ENCODE measurements around the gene PIKFYVE.
A peak's percentile ranks its signal among the peaks of the same experiment; 100 is the strongest.
"Not testable (repeated sequence)": the region's sequence is repeated elsewhere in the genome, so short reads cannot be mapped to it uniquely, and the experiment has no call there.

The PIKFYVE gene

GRCh38 chr2:208363485-208363884 is 97.4 kb downstream of the PIKFYVE start:
- DNase-seq, result no peak

- no peak for DNase-seq
Observed at GRCh38 chr2:208366215-208367127, 100.4 kb downstream of the PIKFYVE start.

- DNase-seq, result no peak
Observed at GRCh38 chr2:208369091-208369490, 103.0 kb downstream of the PIKFYVE start.

- DNase-seq, result no peak
Observed at GRCh38 chr2:208370881-208371633, 105.0 kb downstream of the PIKFYVE start.

GRCh38 chr2:208371634-208371935 is 105.5 kb downstream of the PIKFYVE start:
- DNase-seq, result no peak

GRCh38 chr2:208373460-208374089 is 107.5 kb downstream of the PIKFYVE start:
- DNase-seq, result peak; percentile 57

GRCh38 chr2:208375491-208376068 is 109.5 kb downstream of the PIKFYVE start:
- DNase-seq, result no peak

DNA sequence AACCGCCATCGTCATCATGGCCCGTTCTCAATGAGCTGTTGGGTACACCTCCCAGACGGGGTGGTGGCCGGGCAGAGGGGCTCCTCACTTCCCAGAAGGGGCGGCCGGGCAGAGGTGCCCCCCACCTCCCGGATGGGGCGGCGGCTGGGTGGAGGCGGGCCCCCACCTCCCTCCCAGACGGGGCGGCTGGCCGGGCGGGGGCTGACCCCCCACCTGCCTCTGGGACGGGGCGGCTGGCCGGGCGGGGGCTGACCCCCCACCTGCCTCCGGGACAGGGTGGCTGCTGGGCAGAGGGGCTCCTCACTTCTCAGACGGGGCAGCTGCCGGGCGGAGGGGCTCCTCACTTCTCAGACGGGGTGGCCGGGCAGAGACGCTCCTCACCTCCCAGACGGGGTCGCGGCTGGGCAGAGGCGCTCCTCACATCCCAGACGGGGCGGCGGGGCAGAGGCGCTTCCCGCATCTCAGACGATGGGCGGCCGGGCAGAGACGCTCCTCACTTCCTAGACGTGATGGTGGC is 111.3 kb downstream of the PIKFYVE start:
- DNase-seq, result not testable (repeated sequence)

DNA sequence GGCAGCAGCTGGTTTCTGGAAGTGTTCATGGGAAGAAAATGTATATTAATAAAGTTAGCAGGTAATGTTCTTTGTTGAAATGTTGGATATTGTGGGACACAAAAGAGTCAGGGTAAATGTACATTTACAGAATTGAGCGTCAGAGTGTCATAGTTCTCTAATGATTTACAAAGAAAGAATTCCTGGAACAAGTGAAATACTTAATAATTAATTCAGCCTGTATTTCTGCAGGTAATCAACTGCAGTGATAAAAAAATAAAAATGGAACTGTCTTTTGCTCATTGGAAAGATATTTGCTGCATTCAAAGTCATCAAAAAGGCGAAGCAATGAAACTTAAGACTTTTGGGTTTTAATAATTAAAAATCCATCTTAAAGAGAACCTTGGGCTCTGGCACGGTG is 113.1 kb downstream of the PIKFYVE start:
- no peak for DNase-seq

DNA sequence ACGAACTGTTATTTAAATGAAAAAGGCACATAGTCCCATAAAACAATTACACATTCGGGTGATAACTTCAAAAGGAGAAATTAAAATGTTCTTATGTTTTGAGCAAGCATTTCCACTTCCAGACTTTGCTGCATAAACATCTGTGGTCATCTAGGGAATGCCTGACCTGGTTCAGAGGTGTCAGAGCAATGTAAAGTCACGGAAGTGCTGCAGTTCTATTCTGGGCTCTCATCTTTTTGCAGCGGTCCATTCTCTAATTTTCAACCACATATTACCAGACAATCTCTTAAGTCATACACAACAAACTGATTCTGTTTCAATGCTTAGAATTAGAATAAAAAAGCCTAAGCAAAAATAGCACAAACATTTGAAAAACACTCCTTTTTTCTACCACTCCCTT is 118.6 kb downstream of the PIKFYVE start:
- no peak for DNase-seq

DNA sequence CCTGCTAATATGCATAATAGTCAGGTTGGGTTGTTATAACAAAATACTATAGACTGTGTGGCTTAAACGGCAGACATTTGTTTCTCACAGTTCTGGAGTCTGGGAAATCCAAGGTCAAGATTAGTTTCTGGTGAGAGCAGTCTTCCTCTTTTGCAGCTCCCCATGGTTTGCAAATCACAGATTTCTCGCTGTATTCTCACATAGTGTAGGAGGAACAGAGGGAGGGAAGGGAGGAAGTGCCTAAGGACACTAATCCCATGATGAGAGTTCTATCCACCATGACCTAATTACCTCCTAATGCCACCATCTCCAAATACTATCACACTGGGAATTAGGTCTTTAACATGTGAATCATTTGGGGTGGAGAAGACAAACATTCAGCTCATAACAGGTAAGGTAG is 120.5 kb downstream of the PIKFYVE start:
- DNase-seq, result no peak

DNA sequence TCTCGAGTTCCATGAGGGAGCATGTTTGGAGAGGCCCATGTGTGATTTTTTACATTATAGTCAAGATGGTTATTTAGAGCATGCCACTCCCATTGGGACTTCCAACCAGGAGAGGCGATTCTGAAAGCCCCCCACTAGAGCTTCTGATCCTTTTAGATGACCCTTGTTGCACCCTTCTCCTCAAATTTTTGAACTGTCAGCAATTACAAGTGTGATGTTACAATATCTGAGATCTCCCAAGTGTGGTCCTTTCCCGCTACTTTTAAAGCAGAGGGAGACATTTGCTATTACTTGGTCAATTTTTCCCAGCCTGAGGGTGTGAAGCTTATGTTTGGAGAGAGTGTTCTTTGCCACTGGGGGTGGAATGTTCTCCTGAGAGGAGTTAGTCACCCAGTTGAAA is 123.9 kb downstream of the PIKFYVE start:
- DNase-seq, result no peak

GRCh38 chr2:208392300-208392699 is 126.2 kb downstream of the PIKFYVE start:
- DNase-seq, result no peak

DNA sequence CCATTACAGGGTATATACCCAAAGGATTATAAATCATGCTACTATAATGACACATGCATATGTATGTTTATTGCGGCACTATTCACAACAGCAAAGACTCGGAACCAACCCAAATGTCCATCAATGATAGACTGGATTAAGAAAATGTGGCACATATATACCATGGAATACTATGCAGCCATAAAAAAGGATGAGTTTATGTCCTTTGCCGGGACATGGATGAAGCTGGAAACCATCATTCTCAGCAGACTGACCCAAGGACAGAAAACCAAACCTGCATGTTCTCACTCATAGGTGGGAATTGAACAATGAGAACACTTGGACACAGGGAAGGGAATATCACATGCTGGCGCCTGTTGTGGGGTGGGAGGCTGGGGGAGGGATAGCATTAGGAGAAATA is 130.7 kb downstream of the PIKFYVE start:
- not testable (repeated sequence) for DNase-seq

- DNase-seq, result no peak
Observed at GRCh38 chr2:208399201-208399600, 133.1 kb downstream of the PIKFYVE start.

GRCh38 chr2:208406474-208407451 is 140.7 kb downstream of the PIKFYVE start, which contains the start of gene PTH2R:
PTH2R (plus strand) TSS chr2:208406792; CDS start chr2:208407044, 252 bp downstream.
- peak; percentile 84 for DNase-seq

GRCh38 chr2:208407667-208408066 is 141.6 kb downstream of the PIKFYVE start:
- peak; percentile 64 for DNase-seq
